ENCODE measurements around the gene EFS.
"Not testable (repeated sequence)": the region's sequence is repeated elsewhere in the genome, so short reads cannot be mapped to it uniquely, and the experiment has no call there.

EFS gene

DNA sequence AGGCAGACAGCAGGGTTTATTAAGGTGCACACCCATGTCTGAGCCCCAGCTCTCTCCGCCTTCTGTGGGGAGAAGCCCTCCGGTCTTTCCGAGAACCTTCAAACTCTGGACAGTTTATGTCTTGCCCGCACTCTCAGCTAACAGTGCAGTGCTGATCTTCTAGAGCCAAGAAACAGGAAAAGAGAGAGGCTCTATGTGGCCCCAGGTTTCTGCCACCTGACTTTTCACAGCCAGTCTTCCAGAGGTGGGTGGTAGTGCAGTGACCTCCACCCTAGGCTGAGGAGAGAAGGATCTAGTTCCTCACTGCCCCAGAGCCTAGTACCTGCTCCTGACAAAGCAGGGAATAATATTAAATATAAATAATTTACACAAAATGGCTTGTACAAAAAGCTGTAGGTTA, 8.3 kb downstream of the EFS start:
- no peak for DNase-seq

DNA sequence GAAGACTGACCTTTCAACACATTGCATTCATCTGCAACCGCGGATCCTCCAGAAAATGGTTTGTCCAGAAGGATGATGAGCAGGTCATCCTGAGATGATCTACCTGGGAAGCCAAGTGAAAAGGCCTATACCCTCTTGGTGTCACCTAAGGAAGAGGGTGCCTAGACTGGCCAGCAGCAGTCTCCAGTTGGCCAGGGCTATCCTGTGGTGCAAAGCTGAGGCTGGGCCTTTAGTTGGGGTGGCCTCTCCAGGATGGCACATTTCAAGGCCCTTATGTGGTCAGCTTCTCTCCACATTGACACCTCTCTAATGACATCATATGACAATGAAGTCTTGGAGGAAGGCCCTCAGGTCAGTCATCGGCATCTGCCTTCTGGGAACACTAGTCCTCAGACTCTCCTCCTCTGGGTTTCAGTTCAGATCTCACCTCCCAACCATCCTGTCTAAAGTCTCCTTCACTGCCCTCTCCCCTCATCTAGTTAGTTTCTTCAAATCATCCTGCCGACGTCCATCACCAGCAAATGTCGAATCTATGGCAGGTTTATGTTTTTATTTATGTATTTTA, 9.0 kb downstream of the EFS start:
- no peak for DNase-seq

DNA sequence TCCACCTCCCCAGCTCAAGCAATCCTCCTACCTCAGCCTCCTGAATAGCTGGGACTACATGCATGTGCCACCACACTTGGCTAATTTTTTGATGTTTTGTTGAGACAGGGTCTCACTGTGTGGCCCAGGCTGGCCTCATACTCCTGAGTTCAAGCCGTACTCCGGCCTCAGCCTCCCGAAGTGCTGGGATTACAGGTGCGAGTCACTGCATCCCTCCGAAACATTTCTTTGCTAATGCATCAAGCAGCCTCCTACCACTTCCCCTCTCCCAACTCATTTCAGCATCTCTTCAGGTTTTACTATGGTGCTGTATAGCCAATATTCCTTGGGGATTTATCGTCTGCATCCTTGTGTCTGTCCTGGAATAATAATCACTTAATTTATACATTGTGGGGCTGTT, 10.0 kb downstream of the EFS start:
- no peak for DNase-seq

GRCh38 chr14:23353433-23353780, 11.6 kb downstream of the EFS start:
- no peak for DNase-seq

GRCh38 chr14:23352506-23353432, 12.2 kb downstream of the EFS start, which contains the start of gene SLC22A17:
Gene SLC22A17 (minus strand): TSS chr14:23352887.
- peak; percentile 93 for DNase-seq

DNA sequence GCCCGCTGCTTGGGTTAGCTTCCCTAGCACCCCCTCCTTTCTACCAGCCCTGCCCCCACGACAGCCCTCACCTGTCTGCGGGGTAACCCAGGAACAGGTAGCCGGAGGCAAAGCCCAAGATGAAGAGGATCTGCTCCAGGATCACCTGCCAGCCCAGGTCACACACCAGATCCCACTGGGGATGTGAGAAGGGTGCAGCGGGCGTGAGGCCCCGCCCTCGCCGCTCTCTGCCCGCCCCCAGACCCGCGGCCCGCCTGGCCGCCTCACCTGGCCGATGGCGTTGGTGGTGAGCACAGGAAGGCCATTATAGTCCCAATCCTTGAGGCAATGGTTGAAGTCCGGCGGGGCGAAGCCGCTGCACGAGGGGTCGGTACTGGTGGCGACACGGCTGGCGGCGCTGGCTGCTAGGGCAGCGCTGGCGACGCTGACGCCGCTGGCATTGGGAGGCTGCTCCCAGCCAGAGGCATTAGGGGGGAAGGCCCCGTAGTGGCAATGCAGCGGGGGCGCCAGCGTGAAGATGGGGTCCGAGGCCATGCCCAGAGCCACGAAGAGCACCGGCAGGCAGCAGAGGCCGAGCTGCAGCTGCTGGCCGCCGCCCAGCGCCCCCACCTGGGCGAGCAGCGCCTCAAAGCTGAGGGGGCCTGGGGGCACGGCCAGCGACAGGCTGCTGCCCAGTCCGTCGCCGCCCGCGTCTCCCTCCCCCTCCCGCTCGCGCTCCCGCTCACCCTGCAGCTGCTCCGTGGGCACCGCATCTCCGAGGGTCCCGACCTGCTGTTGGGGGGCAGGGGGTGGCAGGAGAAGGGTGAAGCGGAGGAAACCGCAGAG, 13.1 kb downstream of the EFS start:
- peak; percentile 83 for DNase-seq

- DNase-seq = no peak
Measured at GRCh38 chr14:23349156-23349845, 15.7 kb downstream of the EFS start.

GRCh38 chr14:23348297-23348655, 16.7 kb downstream of the EFS start:
- DNase-seq = no peak

DNA sequence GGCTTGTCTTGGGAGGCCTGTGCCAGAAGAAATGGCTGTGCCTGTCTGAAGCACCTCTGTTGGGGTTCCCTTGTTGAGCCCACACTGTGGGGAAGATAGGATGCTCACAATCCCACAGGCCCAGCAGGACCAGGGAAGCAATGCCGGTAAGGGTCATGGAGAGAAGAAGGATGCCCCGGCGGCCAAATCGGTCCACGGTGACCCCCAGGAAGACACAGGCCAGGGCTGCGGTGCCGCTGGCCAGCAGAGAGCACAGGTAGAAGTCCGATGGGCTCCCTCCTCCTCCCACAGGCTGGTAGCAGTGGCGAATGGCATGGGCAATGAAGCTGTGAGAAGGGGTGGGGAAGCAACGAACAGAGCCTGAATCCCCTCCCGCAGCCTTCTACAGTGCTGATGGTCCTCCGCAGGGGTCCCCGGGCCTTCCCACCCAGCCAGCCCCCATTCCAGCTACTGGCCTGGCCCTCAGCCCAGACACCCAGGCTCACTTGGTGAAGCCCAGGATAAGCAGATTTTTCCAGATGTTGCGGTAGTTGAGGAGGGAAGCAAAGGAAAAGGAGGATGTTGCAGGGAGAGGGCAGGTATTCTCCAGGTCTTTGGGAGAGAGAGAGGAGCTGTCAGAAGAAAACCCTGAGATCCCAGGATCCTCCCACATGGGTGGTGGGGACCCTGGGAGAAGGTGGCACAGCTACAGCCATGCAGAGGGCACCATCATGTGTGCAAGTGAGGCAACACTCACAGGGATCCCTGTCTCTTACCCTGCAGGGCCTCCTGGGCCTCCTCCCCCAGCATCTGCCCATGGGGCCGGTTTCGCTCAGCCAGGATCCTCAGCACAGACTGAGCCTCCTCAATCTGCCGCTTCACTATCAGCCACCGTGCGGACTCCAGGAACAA, 17.3 kb downstream of the EFS start:
- no peak for DNase-seq

DNA sequence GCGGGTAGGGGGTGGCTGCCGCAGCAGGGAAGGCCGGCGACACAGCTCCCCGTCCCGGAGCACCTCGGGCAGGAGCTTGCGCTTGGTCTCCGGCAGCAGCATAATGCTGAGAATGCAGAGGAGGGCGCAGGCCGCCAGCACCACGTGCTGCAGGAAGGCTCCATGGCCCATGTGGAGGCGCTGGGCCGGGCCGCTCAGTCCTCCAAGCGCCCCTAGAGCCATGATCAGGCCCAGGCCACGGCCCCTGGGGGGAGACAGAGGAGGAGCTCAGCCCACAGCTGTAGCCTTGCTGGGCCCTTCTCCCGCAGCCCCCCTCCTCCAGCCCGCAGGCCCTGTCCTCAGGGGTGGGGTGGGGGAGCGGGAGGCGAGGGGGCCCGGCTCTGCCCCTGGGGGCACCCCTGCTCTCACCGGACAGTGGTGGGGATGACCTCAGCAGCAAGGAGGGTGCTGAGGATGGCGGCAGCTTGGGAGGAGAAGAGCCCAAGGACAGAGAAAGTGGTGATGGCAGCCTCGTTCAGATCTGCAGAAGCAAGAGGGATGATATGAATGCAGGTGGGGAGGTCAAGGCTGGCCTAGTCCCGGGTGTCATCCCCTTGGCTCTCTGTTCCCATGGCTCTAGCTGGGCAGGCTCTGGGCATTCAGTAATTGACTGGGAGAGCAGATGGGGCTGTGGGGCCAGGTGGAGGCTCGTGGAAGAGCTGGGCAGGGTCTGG, 18.1 kb downstream of the EFS start:
- DNase-seq = no peak

DNA sequence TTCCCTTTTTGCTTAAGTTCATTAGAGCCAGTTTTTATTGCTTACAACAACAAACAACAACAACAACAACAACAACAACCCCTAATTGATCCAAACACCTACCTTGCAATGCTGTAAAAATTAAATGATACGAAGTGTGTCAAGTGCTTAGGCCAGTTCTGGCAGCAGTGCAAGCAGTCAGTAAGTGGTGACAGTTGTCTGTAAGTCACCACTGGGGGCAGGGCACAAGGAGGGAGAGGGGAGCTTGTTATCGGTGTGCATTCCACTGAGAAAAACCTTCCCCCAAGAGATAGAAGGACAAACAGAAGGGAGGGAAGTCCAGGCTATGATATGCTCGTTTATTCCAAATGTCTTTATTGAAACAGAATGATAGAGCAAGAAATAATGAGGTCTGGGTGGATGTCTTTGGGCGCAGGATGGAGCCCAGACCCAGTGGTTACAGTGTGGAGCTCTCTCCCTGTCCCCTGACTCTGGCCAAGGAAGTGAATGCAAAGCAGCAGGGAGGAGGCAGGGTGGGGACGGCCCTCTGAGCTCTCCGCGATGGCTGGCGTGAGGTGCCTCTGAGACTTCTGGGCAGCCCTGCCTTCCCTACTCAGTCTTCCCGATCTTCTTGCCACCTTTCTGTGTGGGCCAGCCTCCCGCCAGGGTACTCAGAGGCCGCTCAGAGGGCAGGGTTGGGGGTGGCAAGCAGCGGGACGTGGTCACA, 18.8 kb downstream of the EFS start:
- no peak for DNase-seq

GRCh38 chr14:23344481-23344880, 20.5 kb downstream of the EFS start:
- no peak for DNase-seq

DNA sequence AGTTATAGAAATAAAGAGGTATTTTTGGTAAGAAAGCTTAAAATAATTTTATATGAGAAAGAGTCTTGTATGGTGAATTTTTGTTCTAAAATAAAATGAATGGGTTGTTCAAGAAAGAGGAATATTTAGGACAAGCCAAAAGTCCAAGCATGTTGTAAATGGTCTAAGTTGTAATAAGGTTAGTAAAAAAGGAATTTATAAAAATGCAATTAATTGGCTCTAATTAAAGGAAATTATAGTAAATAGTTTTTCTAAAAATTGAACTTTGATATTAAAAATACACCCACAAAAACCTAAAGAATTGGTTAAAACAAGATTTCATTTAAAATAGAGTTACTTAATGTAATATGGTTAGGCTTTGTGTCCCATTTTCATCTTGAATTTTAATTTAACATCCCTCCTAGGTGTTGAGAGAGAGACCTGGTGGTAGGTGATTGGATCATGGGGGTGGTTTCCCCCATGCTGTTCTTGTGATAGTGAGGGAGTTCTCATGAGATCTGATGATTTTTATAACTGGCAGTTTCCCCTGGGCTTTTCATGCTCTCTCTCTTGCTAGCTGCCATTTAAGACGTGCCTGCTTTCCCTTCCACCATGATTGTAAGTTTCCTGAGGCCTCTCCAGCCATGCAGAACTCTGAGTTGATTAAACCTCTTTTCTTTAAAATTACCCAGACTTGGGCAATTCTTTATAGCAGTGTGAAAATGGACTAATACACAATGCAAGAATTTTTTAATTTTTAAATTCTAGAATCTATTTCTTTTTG, 25.3 kb downstream of the EFS start:
- DNase-seq = no peak

DNA sequence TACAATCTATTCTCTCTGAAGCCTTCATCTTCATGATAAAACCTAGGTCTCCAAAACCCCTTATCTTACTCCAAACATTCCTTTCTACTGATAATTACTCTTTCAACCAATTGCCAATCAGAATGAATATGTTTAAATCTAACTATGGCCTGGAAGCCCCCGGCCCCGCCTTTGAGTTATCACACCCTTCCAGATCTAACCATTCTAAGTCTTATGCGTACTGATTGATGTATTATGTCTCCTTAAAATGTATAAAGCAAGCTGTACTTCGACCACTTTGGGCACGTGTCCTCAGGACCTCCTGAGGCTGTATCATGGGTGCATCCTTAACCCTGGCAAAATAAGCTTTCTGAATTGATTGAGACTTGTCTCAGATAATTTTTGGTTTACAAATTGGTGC, 29.3 kb downstream of the EFS start:
- no peak for DNase-seq

DNA sequence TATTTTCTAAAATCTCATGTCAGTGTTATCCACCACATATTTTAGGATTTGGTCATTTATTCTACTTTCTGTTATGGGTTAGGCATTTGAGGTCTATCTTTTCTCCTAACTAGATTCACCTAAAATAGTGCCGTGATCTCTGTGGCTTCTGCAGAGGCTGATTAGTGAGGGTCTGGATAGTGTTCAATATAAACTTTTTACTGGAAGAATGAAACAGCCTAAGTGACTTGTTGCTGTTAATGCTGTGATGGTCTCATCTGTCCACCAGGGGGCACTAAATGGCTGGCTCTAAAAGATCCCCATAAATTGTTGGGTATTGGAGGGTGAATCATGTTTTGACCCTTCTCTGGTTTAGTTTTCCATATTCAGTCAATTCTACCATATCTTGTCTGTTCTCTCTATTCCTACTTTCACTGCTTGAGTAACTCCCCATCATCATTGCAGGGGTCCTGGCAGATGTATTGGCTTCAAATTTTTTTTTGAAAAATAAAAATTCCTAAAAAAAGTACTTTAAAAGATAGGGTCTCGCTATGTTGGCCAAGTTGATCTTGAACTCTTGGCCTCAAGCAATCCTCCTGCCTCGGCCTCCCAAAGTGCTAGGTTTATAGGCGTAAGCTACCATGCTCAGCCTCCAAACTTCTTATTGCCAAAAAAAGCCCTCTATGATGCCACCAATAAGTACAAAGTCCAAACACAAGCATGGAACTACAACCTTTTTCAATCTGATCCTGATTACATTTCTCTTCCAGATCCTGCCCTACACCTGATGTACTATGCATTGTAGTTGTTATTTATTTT, 36.8 kb downstream of the EFS start:
- DNase-seq = peak; percentile 65

- DNase-seq = no peak
Measured at GRCh38 chr14:23326491-23327332, 38.3 kb downstream of the EFS start.

GRCh38 chr14:23325746-23326145, 39.2 kb downstream of the EFS start:
- not testable (repeated sequence) for DNase-seq

DNA sequence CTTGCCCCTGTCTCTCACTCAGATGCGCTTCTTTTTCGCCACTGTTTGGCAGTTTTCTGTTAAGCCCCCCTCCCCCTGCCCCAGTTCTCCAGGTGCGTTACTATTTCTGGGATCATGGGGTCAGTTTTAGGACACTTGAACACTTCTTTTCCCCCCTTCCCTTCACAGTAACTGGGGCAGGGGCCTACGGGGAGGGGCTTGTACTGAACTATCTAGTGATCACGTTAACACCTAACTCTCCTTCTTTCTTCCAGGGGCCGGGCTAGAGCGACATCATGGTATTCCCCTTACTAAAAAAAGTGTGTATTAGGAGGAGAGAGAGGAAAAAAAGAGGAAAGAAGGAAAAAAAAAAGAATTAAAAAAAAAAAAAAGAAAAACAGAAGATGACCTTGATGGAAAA, 40.0 kb downstream of the EFS start:
- no peak for DNase-seq

Data from retina (tissue), 1 donor.